GM18499 (cell line): ENCODE data around the gene CELSR1.

Source experiments
- ATAC-seq: cut with Tn5 transposase; IDR thresholded peaks from one replicate; pipeline ENCODE4 v1.9.1; 2021; ENCODE audit warnings: moderate number of reproducible peaks; ENCODE audit not compliant: insufficient read depth, unreplicated experiment

CELSR1 gene

DNA sequence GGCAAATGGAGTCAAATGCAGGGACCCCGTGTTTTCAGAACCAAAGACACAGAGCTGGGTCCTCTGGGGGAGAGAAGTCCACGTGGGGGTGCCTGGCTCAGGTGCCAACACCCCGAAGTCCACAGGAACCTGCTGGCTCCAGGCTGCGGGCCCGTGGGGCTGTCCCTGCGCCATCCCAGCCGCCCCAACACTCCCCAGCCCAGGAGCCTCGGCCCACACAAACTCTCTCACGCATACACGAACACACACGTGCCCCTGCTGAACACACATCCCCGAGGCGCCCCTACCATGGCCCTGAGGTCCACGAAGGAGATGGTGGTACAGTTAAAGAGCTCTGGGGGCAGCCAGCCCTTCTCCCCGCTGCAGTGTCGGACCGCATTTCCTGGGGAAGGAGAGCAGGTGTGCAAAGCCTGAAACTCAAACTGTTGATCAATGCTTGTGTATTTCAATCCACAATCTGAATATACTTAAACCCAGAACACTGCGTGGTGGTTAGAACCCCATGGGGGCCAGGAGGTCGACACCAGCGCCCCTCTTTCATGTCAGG lies 147.2 kb downstream of the CELSR1 start:
- ATAC-seq: no peak

DNA sequence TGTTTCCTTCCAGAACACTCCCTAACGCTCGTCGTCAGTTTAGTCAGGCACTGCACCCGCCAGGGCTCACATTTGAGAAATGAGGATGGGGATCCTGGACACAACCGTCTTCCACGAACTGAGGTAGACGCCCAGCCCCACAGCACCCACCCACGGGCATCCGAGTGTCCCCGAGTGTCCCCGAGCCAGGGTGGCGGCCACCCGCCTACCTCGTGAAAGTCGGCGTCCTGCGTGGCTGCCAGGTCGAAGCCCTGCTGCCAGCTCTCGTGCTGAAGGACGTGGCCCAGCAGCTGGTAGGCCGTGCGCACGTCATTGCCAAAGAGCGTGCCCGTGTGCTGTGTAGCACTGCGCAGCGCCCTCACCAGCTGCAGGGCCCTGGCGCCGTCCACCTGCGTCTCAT lies 148.3 kb downstream of the CELSR1 start:
- no peak for ATAC-seq

DNA sequence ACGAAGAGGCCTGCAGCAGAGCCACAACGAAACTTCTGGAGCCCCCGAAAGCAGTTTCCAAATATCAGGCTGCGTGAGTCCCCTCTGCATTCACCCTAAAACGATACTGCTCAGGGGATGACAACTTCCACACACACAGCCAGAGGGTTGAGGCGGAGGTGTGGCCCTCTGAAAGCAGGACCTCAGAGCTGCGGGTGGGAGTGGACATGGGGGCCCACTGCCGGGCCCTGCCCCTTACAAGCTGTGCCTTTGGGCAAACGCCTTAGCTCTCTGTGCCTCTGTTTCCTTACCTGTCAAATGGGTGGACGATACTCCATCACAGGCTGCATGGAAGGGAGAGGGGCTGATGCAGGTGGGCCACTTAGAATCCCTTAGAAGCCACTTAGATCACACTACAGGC lies 148.8 kb downstream of the CELSR1 start:
- no peak for ATAC-seq

DNA sequence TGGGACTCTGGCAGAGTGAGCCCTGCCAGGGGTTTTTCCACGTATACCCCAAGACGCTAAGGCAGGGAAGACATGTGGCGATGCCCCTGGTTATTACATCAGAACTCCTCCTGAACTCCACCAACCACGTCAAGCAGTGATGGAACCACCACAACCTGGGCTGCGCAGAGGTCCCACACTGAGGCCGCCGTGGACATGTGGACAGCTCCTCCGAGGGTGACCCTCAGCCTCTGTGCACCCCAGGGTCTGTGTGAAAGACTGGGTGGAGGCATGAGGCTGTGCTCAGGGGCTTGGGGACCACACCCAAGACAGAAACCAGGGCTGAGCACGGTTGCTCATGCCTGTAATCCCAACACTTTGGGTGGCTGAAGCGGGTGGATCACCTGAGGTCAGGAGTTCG lies 149.7 kb downstream of the CELSR1 start:
- ATAC-seq: no peak

DNA sequence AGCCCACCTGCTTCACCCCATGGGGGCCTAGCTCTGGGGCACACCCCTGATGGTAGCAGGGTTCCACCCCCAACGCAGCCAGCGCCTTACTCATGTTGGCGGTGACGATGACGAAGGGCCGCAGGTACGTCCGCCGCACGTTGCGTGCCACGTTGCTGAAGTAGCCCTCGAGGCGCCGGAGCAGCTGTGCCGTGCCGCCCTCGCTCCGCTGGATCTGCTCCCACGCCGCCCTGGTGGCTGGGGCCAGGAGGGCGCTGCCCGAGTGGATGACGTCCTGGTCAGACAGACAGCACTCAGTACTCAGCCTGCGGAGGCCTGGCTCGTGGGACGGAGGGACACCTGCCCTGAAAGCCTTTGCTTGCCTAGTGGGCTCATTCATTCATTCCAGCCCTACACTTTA lies 151.1 kb downstream of the CELSR1 start:
- no peak for ATAC-seq

DNA sequence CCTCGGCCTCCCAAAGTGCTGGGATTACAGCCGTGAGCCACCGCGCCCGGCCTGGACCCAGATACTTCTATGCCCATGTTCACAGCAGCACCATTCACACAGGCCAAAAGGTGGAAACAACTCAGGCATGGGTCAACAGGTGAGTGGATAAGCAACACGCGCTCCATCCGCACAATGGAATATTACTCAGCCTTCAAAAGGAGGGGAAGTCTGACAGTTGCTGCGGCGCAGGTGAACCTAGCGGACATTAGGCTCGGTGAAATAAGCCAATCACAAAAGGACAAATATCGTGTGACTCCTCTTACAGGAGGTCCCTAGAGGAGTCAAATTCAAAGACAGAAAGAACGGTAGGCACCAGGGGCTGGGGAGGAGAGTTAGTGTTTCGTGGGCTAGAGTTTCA lies 154.9 kb downstream of the CELSR1 start:
- no peak for ATAC-seq

DNA sequence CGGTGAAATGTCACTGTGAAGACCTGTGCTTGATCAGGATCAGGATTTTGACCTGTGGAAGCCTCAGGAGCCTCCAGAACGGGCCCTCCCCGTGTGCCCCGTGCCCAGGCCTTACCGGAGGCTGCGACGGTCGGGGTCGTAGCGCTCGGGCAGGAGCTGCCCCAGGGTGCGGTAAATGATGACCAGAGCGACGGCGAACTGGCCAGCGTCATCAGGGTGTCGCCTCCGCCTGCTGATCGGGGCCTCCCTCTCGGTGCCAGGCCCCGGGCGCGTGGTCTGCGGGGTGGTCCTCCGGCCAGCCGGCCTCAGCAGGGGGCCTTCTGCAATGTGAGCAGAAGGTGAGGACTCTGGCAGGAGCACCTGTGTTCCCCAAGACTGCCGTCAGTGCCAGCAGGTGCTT lies 155.7 kb downstream of the CELSR1 start:
- ATAC-seq: no peak

DNA sequence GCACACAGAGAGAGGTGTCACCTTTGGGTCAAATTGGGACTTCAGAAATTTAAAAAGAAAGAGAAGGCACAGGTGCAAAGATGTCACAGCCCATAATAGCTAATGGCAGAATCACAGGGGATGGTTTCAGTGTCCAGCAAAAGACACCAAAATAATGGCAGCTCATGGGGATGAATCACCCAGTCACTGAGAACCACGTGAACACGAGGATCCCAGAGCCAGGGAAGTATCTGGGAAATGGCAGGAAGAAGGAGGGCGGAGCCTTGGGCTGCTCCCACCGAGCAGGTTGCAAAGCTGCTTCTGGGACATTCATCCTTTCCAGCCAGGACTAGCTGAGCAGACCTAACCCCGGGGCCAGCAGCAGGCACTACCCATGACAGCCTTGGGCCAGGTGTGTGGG lies 156.3 kb downstream of the CELSR1 start:
- ATAC-seq: no peak

DNA sequence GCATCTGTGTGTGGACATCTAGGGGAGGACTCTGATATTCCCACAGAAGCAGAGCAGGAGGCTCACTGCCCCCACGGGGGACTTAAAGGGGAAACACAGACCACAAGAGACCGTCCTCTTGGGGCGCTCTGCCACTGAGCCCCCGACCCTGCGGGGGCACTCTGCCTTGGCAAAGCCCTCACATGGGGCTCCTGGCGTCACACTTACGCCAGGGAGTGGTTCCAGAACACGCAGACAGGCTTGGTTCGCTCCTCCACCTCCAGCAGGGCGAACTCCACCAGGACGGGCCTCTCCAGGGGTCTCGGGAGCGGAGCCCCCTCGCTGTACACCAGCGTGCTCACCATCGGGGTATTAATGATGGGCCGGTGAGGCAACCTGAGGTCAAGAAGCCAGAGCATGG lies 156.8 kb downstream of the CELSR1 start:
- ATAC-seq: no peak

DNA sequence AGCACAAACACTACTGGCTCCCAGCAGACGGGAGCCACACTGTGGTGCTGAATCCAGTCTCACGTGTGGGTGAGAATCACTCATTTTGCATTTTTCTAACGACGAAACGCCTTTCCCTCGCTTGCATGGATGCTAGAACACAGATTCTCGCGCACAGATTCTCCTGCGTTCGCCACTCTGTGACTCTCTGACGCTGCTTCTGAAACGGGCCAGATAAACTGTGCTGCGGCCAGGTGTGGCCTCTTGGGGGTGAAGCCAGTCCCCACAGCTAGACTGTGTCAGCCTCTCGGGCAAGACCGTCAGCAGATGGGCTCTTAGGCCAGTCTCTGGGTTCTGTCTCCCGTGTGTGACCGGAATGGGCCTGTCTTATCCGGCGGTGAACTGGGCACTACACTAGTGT lies 157.4 kb downstream of the CELSR1 start:
- no peak for ATAC-seq

DNA sequence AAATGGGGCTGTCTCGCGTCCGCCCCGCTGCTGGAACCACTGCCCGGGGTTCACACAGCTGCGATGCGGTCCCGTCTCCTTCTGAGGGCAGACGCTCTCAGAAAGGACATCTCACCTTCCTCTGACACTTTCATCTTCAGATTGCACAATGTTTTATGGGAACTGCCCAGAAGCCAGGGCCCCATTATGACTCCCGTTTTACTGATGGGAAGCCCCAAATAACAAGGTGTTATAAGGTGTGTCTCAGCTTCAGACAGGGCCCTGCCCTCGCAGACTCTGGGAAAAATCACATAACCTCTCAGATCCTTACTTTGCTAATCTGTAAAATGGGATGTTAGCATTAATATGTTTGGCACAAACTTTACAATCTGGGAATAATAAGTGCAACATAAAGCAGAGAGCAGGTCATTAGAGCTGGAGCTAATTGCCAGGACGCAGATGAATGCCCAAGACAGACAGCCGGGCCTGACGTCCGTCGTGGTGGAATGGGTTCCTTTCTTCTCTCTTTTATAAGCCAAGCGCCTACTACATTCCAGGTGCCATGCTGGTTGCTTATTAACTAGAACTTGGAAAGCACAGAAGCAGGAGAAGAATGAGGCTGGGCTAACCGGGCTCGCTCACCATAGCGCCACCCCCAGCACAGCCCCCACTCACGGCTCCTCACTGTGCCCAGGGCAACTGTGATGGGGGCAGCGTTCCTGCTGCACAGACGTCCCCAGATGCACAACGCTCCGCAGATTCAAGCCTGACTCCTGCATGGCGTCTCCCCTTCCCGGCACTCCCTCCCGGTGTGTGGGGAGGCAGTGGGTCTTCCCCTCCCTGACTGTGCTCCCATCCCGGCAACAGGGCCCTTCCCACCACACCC lies 158.1 kb downstream of the CELSR1 start:
- ATAC-seq: no peak

DNA sequence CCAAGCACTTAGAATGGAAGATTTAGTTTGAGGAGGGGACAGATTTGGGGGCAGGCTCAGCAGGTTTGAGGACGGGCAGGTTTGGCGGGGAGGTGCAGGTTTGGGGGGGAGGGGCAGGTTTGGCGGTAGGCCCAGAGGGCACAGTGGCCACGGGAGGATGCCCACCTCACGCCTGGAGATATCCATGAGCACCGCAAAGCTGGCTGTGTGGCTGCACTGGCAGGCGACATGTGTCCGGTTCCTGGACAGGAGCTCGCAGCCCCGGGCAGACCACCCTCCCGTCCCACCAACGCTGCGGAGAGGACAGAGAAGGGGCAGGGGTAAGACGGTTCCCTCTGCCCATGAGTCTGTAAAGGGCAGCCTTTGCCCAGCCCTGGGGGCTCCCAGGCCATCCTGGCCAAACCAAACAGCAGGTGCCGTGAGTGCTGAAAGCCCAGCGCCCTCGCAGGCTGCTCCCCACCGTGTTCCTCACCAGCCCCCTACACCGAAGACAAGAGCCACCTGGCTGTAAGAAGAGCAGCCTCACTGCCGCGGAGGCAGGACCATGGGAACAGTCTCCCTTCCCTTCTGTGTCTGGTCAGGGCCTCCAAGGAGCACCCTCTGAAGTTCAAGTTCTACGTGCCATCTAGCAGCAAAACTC lies 158.9 kb downstream of the CELSR1 start:
- ATAC-seq: no peak

DNA sequence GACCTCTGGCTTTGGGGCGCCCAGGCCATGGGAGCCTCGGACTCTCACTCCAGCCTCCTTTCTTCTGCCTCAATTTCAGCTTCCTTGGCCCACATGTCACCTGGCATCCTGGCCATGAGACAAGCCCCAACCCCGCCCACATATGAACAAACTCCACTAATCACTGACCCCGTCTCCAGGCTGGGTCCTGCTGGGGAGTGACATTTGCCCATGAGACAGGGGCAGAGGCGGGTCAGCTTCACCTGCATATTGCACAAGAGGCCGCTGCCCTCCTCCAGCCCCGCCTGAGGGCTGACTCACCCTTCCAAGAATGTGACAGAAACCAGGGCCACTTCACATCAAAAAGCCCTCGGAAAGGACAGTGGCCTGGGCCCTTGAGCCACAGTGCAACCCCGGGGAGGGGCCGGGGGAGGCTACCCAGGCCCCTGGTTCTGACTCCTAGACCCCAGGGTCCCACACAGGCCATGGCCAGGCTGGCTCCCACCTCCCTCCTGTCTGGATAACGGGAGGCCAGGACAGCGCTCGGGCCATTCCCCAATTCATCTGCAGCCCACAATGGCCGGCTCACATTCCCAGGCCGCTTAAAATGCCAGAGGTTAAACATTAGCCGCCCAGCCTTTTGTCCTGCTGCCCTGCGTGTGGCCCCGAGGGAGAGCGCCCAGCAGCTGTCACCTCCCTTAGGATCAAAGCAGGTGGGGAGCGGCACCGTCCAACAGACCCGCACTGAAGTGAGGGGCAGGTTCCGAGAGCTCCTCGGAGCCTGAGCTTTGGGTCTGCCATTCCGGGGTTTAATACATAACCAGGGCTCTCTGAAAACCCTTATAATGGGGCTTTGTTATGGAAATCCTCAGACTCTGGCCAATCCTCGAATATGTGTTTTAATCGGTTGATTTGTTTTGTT lies 159.6 kb downstream of the CELSR1 start:
- no peak for ATAC-seq

DNA sequence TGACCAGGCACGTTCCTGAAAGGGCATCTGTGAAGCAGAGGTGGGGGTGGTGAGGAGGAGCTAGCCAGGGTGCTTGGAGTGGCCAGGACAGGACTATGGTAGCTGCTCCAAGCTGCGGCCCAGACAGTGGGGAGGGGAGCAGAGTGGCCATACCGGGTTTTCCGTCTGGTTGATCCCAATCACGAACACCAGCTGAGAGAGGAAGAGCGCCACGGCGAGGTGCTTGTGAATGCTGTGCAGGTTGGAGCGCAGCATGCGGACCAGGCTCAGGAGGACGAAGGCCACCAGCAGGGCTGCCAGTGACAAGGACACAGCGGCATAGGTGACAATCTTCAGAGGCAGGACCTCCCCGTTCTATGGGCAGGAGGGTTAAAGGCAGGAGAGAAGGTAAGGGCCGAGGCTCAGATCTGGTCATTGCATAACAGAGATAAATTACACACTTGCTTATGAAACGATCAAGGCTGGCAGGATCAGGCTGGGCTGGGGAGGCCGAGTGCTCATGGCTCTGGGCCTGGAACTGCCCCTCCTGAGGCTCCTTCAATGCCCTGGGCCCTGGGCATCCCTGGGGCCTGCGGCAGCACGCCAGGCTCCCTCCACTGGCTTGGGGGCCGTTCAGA lies 160.4 kb downstream of the CELSR1 start:
- no peak for ATAC-seq

DNA sequence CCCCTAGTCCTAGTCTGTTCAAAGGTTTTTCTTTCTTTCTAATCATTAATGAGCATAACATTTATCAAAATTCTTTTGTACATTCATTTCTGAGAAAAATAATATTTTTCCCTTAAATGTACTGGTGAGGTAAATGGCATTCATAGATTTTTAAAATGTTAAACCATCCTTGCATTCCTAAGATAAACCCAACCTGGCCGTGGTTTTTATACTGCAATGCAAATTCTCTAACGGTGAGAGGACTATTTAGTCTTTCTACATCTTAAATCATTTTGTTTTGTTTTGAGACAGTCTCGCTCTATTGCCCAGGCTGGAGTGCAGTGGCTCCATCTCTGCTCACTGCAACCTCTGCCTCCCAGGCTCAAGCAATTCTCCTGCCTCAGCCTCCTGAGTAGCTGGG lies 161.3 kb downstream of the CELSR1 start:
- ATAC-seq: no peak

DNA sequence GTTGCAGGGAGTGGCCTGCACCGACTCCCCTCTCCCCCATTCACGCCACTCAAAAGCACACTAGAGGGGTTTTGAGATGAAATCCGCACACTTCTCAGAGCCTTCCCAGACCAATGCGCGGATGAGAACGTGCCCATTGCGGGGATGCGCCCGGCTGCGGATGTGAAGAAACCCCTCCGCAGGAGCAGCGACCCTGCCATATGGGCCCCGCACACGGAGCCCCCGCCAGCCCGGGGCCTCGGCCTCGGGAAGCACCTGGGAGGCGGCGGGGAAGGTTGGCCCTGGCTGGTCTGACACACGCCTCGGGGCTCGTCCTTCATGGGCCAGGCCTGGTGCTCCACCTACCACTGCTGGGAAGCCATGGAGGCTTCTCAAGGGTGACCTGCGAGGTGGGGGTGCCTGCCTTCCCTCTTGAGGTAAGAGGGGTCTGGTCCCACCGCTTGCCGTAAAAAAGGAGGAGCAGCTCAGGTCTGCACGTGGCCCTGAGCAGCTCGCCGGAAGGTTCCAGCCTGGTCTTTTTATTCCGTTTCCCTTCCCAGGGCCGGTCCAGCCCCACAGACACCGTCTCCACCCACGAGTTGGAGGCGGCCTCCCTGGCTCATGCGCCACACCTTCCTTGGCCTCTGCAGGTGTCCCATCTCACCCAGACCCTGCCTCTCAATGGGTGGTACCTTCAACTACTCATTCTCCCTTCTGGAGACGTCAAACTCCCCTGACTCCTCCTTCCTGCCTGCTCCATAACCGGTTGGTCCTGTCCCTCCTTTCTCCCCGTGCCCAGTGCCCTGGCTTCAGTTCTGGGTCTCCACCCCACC lies 162.6 kb downstream of the CELSR1 start:
- ATAC-seq: no peak

DNA sequence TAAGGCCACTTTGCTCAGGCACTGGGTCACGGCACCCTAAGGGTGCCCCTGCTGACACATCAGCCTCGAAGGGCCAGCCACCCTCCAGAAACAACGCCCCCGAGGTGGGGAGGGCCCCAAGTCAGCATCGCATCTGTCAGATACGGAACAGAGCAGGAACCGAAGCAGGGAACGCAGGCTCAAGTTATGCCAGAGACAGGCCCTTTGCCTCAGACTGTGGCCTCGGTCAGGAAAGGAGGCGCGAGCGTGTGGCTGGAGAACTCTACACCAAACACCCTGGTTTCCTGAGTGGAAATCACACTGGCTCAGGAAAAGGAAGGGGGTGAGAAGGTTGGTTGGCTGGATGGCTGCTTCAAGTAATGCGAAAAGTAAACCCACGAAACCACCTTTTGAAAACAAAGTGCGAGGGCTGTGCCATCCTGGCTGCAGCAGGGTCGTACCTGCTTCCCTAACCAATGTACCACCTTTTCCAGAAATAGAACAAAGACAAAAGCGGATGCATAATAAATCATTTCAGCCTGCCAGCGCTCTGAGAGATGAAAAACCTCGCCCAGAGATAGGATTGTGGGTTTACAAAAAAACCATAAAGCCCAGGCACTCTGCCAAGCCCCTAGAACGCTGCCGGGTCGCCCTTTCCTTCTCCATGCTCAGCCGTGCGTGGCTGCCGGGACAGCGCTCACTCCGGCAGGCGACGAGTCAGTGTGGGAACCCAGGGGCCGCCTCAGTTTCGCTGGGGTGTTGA lies 163.3 kb downstream of the CELSR1 start:
- no peak for ATAC-seq

DNA sequence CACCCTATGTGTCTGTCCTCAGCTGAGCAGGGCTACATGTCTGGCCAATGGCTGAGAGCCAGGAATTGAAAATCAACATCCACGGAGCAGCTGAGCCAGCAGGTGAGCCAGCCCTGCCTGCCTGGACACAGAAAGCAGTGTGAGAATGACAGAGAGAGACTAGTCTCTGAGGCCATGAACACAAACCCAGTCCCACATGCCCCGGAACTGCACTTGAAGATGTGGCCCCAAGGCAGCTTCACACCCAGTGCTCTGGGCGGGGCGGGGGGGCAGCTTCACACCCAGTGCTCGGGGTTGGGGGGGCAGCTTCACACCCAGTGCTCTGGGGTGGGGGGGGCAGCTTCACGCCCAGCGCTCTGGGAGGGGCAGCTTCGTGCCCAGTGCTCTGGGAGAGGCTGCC lies 164.3 kb downstream of the CELSR1 start:
- no peak for ATAC-seq

DNA sequence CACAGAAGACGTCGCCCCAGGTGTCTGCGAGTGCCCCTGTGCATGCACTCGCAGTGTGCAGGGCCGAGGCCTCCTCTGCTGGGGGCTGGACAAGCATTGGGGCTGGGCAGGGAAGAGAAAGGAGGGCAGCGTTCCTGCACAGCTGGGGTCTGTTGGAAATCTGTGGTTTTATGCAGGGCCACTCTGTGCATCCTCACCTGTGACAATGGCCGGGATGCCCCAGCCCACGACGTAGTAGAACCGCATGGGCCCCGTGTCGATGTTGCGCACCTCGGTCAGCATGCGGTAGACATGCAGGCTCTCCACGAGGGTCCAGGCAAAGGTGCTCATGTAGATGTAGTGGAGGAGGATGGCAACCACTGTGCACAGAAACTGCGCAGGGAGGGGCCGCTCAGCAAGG lies 164.7 kb downstream of the CELSR1 start:
- ATAC-seq: no peak
